ENCODE results near the gene ZNF423.

The ZNF423 gene

DNA sequence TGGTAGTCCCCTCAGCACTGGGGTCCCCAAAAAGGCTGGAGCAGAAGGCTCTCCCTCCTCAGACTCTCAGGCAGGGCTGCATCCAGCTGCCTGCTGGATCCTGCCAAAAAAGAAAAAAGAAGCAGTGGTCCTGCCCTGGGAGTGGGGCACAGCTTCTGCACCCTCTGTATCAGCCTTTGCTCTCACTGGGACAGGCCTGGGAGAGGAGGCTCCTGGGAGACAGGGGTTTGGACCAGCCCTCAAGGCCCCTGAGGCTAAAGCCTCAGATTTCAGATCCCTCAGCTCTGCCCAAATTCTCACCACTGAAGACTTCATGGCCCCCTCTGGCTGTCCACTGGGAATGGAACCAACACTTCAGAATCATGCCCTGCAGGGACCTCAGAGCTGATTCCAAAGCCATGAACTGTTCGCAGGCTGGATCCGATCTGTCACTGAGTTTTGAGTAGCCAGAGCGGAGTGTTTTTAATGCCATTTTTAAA, 385.4 kb downstream of the ZNF423 start:
- no peak for DNase-seq (ENCODE audit: low read depth)

DNA sequence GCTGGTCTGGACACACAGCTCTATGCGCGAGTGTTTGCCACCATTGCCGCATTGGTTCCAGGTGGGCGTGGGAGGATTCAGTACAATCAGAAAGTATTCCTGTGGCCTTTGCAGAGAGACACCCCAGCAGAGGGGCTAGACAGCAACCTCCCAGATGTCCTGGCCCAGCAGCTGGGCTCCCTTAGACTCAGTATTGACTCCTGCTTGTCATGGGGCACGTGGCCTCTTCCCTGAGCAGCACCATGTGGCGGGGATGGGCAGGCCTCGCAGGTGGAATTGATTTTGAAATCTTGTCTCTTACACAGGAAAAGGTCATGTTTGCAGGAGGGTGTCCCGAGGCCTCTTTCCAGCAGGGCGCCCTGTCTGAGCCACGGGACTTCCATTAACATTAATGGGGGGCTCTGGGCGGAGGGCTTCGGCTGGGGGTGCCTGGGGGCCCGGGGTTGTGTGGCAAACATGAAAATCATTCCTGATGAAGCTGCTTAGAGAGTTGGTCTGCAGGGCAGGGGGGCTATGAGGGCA, 385.9 kb downstream of the ZNF423 start:
- DNase-seq (ENCODE audit: low read depth) = no peak

DNA sequence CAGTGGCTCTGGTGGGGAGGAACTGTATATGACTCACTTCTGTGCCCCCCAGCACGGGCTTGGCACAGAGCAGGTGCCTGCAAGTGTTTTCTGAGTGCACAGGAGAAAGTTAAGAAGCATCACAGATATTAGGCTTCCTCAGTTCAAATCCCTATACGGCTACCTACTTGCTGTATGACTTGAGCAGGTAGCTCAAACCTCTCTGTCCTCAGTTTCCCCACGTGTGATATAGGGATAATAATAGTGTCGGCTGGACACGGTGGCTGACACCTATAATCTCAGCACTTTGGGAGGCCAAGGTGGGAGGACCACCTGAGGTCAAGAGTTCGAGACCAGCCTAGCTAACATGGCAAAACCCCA, 386.6 kb downstream of the ZNF423 start:
- no peak for DNase-seq (ENCODE audit: low read depth)

DNA sequence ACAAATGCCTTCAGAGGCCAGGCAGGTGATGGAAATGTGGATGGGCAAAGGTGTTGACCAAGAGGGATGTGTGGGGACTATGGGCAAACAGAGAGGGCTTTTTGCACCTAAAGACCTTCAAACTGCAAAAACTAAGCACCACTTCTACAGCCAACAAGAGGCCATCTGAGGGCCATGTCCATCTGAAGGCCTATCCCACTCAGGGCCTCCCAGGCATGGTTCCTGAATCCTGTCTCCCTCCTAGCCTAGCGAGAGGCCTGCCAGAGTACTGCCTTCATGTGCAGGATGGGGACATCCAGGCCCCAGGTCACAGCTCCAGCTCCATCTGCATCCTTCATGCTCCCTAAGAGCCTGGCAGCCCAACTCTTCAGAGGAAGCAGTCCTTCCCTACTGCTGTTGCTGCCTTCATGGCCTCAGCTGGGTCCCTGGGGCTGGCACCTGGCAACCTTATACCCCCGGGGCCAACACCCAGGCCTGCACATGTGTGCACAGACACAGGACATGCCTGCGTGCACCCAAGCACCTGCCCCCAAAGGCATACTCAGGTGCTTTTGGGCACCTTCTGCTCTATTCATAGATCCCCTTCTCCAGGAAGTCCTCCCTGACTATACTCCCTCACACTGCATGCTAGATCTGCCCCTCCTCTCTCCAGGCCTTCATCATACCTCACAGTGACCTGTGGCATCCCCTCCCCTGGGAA, 387.2 kb downstream of the ZNF423 start:
- DNase-seq (ENCODE audit: low read depth) = no peak

DNA sequence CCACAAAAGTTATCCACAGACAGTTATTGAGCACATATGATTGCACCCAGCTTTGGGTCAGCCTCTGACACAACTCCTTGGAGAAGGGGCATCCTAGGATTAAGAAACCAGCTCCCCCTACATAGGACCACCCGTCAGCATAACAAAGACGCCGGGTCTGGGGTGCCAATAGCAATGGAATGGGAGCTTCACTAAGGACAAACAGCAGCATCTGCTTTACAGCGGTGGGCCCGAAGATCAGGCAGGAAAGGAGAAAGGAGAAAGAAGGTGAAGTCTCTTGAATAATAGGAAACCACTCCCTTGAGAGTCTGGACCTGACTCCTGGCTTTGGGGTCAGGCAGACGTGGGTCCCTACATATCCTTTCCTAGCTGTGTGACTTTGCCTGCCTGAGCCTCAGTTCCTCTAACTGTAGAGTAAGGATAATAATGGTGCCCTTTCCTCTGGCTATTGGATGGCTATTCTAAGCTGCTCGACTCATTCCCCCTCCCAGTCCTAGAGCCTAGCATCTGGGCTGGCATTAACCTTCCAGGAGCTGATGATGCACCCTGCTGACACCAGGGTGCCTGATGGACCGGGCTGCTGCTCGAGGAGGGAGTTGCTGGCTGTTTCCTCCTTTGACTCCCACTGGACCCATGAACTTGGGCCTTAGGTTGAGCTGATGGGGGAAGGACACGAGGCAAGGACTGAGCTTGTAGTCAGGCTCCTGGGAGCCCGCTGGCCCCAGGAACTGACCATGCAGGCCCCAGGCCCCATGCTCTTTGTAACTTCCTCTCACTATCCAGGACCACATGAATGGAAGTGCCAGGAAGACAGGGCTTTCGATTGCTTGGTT, 388.2 kb downstream of the ZNF423 start:
- no peak for DNase-seq (ENCODE audit: low read depth)

DNA sequence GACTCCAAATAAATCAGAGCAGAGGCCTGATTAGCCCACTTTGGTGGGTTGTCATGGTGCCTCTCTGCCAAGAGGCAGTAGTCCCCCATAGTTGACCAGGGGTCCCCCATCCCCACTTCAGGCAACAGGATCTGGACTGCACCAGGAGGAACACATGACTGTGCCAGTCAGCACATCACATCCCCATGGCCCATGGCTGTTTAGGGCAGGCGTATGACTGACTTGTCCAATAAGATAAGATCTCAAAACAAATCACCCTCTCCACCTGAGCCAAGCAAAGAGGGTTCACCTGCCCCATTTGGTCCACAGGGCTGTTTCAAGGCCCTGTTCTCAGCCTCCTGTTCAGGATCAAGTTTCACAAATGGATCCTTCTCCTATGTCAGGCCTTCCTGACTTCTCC, 389.0 kb downstream of the ZNF423 start:
- DNase-seq (ENCODE audit: low read depth) = no peak

DNA sequence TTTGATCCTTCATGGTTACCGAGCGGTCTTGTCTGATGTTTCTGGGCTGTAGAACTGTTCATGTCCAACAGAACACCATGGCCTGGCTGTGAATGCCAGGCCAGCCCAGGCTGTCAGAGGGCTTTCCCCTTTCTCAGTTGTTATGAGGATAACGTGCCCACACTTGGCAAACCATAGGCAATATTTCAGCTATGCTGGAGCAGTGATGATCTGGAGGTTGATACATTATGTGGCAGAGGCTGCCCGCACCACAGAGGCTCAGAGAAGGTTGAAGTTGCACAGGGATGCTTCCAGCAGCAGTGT, 389.4 kb downstream of the ZNF423 start:
- DNase-seq (ENCODE audit: low read depth) = no peak

DNA sequence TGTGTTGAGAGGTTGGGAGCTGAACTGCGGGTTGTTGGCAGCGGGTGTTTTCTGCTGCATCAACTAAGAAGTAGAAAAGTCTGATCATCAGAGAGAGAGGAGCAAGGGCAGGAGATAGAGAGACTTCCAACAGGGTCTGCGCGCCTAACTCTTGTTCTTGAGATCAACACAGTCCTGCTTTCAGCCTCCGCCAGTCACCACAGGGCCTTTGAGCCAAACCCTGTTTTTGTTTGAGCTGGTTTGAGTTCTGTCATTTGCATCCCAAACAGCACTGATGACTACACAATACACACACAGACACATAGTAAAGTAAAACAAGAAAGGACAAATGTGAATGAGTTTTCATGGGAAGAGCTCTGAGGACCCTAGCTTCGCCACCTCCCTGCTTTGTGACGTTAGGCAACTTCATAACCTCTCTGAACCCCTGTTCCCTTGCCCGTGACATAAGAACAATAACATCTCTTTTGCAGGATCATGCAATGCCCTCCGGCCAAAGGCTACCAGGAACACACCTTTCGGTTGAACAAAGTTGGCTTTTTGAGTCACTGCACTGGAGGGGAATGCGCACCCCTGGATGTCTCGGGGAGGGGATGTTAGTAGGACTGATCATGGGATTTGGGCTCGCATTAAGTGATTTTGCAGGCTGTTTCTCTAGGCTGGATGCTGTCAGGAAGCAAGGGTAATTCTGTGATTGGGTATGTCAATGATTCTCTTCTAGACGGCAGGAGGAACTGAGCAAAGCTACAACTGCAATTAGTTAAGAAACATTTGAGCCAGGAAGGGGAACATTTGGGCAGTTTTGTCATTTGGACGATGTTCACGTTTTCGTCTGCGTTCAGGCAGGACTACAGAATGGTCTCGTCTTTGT, 390.0 kb downstream of the ZNF423 start:
- no peak for DNase-seq (ENCODE audit: low read depth)

DNA sequence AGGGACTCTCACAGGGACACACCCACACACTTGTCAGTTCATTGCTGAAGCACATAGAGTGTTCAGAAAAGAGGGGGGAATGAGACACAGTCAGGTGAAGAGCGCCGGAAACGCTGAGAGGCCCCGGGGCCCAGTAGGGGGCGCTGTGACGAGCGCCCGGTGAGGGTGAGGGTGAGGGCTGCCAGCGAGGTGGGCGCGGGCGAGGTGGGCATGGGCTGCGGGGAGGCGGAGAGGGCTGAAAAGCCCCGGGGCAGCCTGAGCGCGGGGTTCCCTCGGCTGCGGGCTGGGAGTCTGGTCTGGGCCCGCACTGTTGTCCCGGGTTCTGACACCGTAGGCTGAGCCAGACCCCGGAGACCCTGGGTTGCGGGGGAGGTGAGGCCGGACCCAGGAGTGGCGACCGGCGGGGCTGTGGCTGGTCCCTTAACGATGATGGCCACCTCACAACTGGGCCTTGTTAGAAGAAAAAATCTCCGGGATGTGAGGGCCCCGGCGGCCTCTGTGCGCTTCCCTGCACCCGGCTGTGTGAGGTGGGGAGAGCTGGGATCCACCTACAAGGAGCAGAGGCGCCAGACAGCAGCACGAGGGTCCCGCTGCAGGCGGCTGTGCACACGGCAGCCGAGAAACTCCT, 390.9 kb downstream of the ZNF423 start:
- no peak for DNase-seq (ENCODE audit: low read depth)

DNA sequence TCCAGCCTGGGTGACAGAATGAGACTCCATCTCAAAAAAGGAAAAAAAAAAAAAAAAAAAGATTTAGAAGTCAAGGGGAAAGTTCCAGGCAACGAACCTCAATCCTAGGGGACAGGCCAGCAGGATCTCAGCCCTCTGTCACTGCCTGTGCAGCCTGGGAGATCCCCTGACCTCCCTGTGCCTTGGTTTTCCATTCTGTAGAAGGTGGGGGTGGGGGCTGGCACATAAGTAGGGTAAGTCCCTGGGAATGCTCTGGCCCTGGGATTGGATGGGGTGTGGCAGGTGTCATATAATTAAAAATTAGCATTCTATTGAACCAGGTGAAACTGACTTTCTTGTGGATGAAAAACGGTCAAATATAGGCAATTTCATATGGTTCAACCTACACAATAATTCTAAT, 391.8 kb downstream of the ZNF423 start:
- no peak for DNase-seq (ENCODE audit: low read depth)

DNA sequence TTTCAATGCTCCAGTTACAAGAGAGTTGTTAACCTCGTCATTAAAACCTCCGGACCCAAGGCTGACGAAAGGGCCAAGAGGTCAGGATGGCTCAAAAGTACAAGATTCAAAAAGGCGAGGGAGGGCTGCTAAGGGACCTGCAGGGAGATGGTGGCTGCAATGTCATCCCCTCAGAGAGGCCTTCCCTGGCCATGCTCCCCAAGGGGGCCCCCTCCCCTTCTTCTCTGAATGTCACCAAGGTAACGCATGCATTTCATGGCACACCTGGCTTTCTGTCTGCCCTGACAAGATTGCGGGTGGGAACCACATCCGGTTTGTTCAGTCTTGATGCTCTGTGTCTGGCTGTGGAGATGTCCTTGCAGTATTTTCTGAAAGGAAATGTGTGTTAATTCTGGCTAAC, 392.4 kb downstream of the ZNF423 start:
- no peak for DNase-seq (ENCODE audit: low read depth)

DNA sequence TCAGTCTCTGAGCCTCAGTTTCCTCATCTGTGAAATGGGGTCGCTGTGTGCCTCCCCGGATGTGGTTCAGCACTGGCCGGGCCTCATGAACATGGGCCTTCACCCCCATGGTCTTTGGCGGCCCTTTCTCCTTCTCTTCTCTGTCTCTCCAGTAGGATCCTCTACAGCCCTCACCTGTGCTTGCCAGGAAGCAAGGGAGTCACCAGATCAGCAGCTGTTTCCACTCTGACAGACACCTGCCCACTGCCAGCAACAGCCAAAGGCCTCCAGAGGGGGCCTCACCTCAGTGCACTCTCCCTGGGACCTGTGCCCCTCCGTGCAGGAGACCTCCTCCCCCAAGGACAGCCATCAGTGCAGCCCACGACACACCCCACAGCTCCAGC, 392.9 kb downstream of the ZNF423 start:
- no peak for DNase-seq (ENCODE audit: low read depth)

DNA sequence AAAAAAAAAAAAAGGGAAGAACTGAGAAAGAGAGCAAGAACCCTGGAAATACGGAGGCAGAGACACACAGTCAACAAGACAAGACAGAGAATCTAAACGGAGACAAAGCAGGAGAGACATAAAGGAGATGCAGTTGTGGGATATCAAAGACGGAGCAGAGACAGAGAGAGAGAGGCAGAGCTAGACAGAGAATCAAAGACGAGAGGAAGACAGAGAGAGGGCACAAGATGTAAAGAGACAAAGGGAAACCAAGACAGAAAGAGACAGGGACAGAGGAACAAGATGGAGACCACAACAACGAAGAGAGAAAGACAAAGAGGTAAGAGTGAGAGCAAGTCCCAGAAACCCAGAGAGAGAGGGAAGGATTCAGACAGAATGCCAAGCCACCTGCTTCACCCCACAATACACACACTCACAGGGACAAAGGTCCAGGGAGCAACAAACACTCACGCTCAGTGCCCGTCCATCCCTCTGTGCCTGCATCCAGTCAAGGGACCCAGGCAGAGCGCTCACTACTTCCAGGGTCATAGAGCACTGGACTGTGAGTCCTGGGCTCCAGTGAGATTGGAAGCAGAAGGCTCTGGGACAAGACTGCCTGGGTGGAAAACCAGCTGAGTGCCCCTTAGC, 393.4 kb downstream of the ZNF423 start:
- no peak for DNase-seq (ENCODE audit: low read depth)

DNA sequence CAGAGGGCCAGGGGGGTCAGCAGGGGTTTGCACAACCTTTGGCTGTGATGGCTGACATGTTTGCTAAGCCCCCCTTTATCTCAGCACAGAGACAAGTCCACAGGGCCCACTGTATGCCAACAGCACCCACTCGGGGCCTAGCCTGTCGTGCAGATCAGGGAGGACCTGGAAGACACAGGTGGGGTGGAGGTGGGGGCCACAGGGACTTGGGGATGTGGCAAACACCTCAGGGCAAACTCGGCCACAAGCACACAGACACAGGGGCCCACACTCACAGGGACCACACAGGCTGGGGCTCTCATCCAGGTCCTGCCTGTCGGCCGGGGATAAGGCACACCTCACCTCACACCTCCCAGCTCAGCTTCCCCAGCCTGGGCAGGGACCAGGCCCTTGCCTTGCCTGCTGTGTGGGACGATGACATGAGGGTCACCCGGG, 394.4 kb downstream of the ZNF423 start:
- DNase-seq (ENCODE audit: low read depth) = no peak

DNA sequence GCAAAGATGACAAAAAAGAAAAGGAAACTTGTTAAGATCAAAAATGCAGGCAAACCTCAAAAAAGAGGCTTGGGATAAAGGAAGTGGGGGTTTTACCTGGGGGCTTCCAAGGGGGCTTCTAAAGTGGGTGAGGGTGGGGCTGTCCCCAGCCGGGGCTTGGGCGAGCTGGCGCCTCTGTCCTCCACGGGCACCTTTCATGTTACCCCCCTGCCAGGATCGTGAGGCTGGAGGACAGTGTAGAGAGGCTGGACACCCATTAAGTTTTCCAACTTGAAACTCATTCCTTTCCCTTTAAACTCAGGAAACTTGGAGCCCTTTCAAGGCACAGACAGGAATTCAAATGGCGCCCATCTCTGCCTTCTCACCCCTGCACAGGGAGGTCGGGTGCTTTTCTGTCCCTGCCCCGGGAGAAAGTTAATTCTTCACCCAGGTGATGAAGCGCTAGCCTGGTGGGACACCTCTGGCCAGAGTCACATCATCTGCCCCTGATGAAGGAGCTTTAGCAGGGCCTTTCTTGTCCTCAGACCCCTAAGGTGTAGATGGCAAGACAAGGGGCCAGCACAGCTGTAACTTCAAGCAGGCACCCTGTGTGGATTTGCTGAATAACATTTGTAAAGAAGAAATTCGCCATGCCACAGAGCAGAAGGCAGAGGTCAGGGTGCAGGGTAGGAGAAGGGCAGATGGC, 395.0 kb downstream of the ZNF423 start:
- DNase-seq (ENCODE audit: low read depth) = no peak

DNA sequence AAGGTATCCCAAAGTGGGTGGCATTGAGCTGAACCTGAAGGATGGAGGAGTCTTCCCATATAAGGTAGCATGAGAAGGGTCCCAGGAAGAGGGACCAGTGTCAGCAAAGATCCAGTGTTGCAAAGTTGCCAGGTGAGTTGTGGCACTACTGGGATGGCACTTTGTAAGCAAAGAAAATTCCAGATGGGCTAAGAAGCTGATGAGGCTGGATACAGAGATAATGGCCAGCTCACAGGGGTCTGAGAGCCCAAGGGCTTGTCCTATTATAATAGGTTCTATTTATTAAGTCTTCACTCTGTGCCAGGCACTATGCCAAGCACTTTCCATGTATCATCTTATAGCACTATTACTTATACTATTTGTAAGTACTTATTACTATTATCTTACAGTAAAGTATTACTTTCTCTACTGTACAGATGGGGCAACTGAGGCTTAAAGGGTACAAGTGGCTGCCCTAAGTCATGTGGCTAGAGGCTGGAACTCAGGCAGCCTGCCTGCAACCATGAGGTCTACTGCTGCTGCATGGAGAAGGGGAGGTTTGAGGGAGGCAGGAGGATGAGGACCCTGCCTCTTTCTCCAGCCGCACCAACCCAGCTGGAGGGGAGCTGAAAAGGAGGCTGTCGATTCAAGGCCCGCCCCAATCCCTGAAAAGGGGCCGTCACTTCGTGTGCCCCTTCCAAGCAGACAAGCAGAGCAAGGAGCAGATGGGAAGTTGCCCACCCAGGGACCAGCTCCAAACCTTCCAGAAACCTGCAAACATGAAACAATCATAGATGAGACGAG, 395.8 kb downstream of the ZNF423 start:
- DNase-seq (ENCODE audit: low read depth) = no peak

DNA sequence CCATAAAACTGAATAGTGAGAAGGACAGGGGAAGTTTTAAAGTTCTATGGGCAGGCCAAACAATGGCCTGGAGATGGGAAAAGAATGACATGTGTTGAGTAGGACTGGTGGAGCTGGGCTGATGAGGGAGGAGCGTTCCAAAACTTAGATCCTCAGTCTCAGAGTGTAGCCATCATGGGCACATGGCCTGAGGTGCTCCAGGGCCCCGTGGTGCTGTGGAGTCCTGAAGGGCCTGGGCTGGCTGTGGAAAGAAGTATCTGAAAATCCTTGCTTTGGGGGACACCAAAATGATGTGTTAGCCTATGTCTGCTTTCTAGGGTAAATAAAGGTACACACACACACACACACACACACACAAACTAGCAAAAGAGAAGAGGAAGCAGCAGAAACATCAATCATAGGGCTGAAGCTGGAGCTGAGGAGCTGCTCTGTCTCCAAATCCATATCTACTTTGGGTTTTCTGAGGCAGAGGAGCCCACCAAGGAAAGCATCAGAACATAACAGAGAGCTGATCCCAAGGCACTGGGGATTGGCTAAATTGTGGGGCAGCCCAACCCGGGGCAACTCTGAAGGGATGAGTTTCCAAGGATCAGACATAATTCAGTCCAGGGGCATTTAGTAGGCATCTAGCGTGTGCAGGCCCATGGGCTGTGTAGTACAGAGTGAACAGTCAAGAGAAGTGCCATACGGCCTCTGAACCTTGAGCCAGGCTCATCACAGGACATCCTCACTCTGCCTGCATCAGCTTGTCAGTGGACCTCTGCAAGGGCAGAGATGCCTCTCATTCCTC, 397.1 kb downstream of the ZNF423 start:
- no peak for DNase-seq (ENCODE audit: low read depth)

DNA sequence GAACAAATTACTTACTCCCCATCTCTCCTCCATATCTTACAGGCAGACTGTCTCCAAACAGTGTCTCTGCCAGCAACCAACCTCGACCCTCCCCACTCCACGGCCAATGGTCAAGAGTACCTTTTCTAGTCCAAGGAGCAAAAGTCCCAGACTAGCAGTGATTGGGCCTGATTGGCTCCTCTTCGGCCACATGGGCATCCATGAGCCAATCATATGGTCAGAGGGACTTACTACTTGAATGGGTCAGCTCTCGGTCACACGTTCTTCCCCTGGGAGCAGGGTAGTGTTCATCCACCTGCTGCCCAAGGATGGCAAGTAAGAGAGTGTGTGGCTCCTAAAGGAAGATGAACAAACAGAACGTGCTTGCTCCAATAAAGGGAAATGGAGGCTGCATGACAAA, 397.7 kb downstream of the ZNF423 start:
- no peak for DNase-seq (ENCODE audit: low read depth)

DNA sequence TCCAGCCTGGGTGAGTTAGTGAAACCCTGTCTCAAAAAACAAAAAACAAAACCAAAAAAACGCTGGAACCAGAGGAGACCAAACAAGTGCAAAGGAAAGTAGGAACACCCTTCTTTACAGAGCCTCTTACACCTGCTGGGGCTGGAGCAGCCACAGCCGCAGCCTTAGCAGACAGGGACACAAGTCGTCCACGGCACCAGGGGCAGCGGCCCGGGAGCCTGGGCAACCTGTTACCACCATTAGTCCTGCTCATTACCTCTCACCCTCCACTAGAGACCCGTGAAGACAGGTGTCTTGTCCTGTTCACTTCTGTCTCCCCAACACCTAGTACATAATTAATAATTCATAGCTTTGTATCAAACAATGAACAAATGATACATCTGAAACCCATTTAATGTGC, 398.7 kb downstream of the ZNF423 start:
- no peak for DNase-seq (ENCODE audit: low read depth)
